Measurements from ENCODE around the gene ABHD11.

The ABHD11 gene

GRCh38 chr7:73761854-73762658 lies 23.5 kb upstream of the ABHD11 start:
- H3K4me3 ChIP-seq (ENCODE audit: low read depth in 1 of 2, low read length in 2 of 2), result no peak overlapping the region
- no peaks in the 10 kb centered on the region for H4K20me1 ChIP-seq (ENCODE audit: insufficient read depth, low read length)
- TF ChIP-seq EZH2 (IDR thresholded peaks at IDR 0.05; ENCODE audit: borderline replicate concordance, low read depth, low read length, severe bottlenecking), result no peak
- TF ChIP-seq CTCF (IDR thresholded peaks at IDR 0.05; ENCODE audit: borderline replicate concordance, extremely low read depth, low read length, poor library complexity, severe bottlenecking), result no peak
- H3K9me3 ChIP-seq (ENCODE audit: insufficient read depth, low read length, severe bottlenecking), result no peaks in the 10 kb centered on the region
- H3K27me3 ChIP-seq (ENCODE audit: insufficient read depth, low read length, poor library complexity), result no peaks in the 10 kb centered on the region
- H3K4me1 ChIP-seq (ENCODE audit: insufficient read depth, low read length), result no peaks in the 10 kb centered on the region
- no peak for ATAC-seq (ENCODE audit: insufficient read depth, low read depth)
- H3K9ac ChIP-seq (ENCODE audit: low read depth, low read length), result no peak overlapping the region
- H3K36me3 ChIP-seq (ENCODE audit: insufficient read depth, low read length), result no peaks in the 10 kb centered on the region
- H3K27ac ChIP-seq (ENCODE audit: low read length), result no peak overlapping the region
- no peaks in the 10 kb centered on the region for H3K79me2 ChIP-seq (ENCODE audit: insufficient read depth, low read length)
- H3K4me2 ChIP-seq (ENCODE audit: insufficient read depth, low read length), result no peak overlapping the region
- DNase-seq, result no peak
- H2AFZ ChIP-seq (ENCODE audit: low read depth, low read length), result no peak overlapping the region

- Histone ChIP-seq H3K27me3 (ENCODE audit: insufficient read depth, low read length, poor library complexity) (no peaks in the 10 kb centered on the region), H3K79me2 (ENCODE audit: insufficient read depth, low read length) (no peaks in the 10 kb centered on the region)
- DNase-seq, result no peak
These were observed 20.1 kb upstream of the ABHD11 start for GRCh38 chr7:73758581-73759138.

DNA sequence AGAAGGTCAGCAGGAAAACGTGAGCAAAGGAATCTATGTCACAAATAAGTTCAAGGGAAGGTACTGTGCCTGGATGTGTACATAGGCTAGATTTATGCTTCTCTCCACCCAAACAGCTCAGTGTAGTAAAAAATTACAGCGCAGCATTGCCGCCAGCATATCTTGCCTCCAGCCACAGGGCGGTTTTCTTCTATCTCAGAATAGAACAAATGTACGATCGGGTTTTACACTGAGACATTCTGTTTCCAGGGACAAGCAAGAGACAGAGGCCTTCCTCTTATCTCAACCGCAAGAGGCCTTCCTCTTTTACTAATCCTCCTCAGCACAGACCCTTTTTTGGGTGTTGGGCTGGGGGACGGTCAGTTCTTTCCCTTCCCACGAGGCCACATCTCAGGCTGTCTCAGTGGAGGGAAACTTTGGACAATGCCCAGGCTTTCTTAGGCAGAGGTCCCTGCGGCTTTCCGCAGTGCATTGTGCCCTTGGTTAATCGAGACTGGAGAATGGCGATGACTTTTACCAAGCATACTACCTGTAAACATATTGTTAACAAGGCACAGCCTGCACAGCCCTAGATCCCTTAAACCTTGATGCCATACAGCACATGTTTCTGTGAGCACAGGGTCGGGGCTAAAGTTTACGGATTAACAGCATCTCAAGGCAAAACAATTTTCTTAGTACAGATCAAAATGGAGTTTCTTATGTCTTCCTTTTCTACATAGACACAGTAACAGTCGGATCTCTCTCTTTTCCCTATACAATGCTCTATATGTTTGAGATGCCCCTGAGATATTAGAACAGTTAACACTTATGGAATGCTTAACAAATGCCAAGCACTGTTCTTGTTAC lies 11.6 kb upstream of the ABHD11 start:
- Histone ChIP-seq H3K4me3 (ENCODE audit: low read depth in 1 of 2, low read length in 2 of 2) (no peak overlapping the region), H3K27ac (ENCODE audit: low read length) (no peak overlapping the region), H3K9ac (ENCODE audit: low read depth, low read length) (no peak overlapping the region), H3K9me3 (ENCODE audit: insufficient read depth, low read length, severe bottlenecking) (no peaks in the 10 kb centered on the region), H3K4me1 (ENCODE audit: insufficient read depth, low read length) (no peaks in the 10 kb centered on the region), H3K27me3 (ENCODE audit: insufficient read depth, low read length, poor library complexity) (no peaks in the 10 kb centered on the region), H3K79me2 (ENCODE audit: insufficient read depth, low read length) (no peaks in the 10 kb centered on the region), H2AFZ (ENCODE audit: low read depth, low read length) (no peak overlapping the region), H3K4me2 (ENCODE audit: insufficient read depth, low read length) (no peak overlapping the region), H3K36me3 (ENCODE audit: insufficient read depth, low read length) (no peaks in the 10 kb centered on the region), H4K20me1 (ENCODE audit: insufficient read depth, low read length) (no peaks in the 10 kb centered on the region; the same call in 1 of the 2 replicates)
- ATAC-seq (ENCODE audit: insufficient read depth, low read depth) (no peak), DNase-seq (no peak)
- no peak for TF ChIP-seq EZH2 (IDR thresholded peaks at IDR 0.05; ENCODE audit: borderline replicate concordance, low read depth, low read length, severe bottlenecking)

More at GRCh38 chr7:73758581-73759138, 20.1 kb upstream of the ABHD11 start:
- ATAC-seq (ENCODE audit: insufficient read depth, low read depth), result no peak
- Histone ChIP-seq H3K4me2 (ENCODE audit: insufficient read depth, low read length) (no peak overlapping the region), H2AFZ (ENCODE audit: low read depth, low read length) (no peak overlapping the region), H3K9ac (ENCODE audit: low read depth, low read length) (no peak overlapping the region), H3K9me3 (ENCODE audit: insufficient read depth, low read length, severe bottlenecking) (no peaks in the 10 kb centered on the region), H3K4me1 (ENCODE audit: insufficient read depth, low read length) (no peaks in the 10 kb centered on the region), H3K4me3 (ENCODE audit: low read depth in 1 of 2, low read length in 2 of 2) (no peak overlapping the region), H3K36me3 (ENCODE audit: insufficient read depth, low read length) (no peaks in the 10 kb centered on the region), H3K27ac (ENCODE audit: low read length) (no peak overlapping the region), H4K20me1 (ENCODE audit: insufficient read depth, low read length) (no peaks in the 10 kb centered on the region)
- no peak for TF ChIP-seq EZH2 (IDR thresholded peaks at IDR 0.05; ENCODE audit: borderline replicate concordance, low read depth, low read length, severe bottlenecking)
- no peak for TF ChIP-seq CTCF (IDR thresholded peaks at IDR 0.05; ENCODE audit: borderline replicate concordance, extremely low read depth, low read length, poor library complexity, severe bottlenecking)

All from DND-41 (cell line).